Keratinocyte (primary cell): ENCODE measurements around the gene HPD. TPM values are rescaled to one million over a fixed set of nuclear protein-coding genes. Genes with fewer than 3 reads are reported as not detected.

Experiments
- DNase-seq: peaks from one replicate; pipeline ENCODE4 v3.0.0-alpha.2; 2011; ENCODE audit warnings: low read depth, missing footprints, low spot score
- FAIRE-seq: peaks from 2 replicates; lab custom pipeline; 2011; peaks lifted over from hg19 to GRCh38; lab: Jason Lieb, UNC
- H2AFZ ChIP-seq: 2 replicates; pipeline ENCODE4 v1.6.0; 2012; ENCODE audit warnings: low read length, control low read depth, inconsistent platforms; ENCODE audit not compliant: control insufficient read depth
- H3K27ac ChIP-seq: 2 replicates; pipeline ENCODE4 v1.5.1; 2011; ENCODE audit warnings: low read length; ENCODE audit not compliant: control insufficient read depth, insufficient read depth
- H3K27me3 ChIP-seq: 3 replicates; pipeline ENCODE4 v1.6.0; 2011; ENCODE audit warnings: low read length; ENCODE audit not compliant: control insufficient read depth, insufficient read depth; ENCODE audit errors: extremely low read depth
- H3K36me3 ChIP-seq, 2 experiments: 2 replicates in 1 of 2; 3 replicates in 1 of 2; pipeline ENCODE4 v1.5.1; 2011; ENCODE audit warnings: low read length in 2 of 2, mild to moderate bottlenecking in 1 of 2; ENCODE audit not compliant: control insufficient read depth in 2 of 2, insufficient read depth in 2 of 2; ENCODE audit errors: extremely low read depth in 1 of 2
- H3K4me1 ChIP-seq: 3 replicates; pipeline ENCODE4 v1.5.1; 2011; ENCODE audit warnings: low read length; ENCODE audit not compliant: control insufficient read depth, insufficient read depth; ENCODE audit errors: extremely low read depth
- H3K4me2 ChIP-seq: 3 replicates; pipeline ENCODE4 v1.6.0; 2011; ENCODE audit warnings: low read depth, low read length; ENCODE audit not compliant: control insufficient read depth, insufficient read depth; ENCODE audit errors: extremely low read depth
- H3K4me3 ChIP-seq, 3 experiments: fragments of 200-600 bp in 1 of 3; sonication (generic) in 1 of 3; 2 replicates in 2 of 3; 3 replicates in 1 of 3; pipeline ENCODE4 v1.5.1; 2011 to 2016; ENCODE audit warnings: low read length in 3 of 3, mild to moderate bottlenecking in 3 of 3, control low read depth in 2 of 3, inconsistent platforms in 1 of 3, low read depth in 1 of 3, mixed read lengths in 1 of 3, mixed run types in 1 of 3, moderate library complexity in 1 of 3; ENCODE audit not compliant: control insufficient read depth in 2 of 3, insufficient read depth in 2 of 3; ENCODE audit errors: extremely low read depth in 1 of 3
- H3K79me2 ChIP-seq: 2 replicates; pipeline ENCODE4 v1.6.0; 2012; ENCODE audit warnings: low read length; ENCODE audit not compliant: control insufficient read depth, insufficient read depth
- H3K9ac ChIP-seq: 3 replicates; pipeline ENCODE4 v1.6.0; 2011; ENCODE audit warnings: low read length; ENCODE audit not compliant: control insufficient read depth, insufficient read depth; ENCODE audit errors: extremely low read depth
- H3K9me1 ChIP-seq: 3 replicates; pipeline ENCODE4 v1.6.0; 2011; ENCODE audit warnings: low read length; ENCODE audit not compliant: control insufficient read depth, insufficient read depth; ENCODE audit errors: extremely low read depth
- H3K9me3 ChIP-seq: 2 replicates; pipeline ENCODE4 v1.5.1; 2012; ENCODE audit warnings: low read depth, low read length; ENCODE audit not compliant: control insufficient read depth
- H4K20me1 ChIP-seq: 3 replicates; pipeline ENCODE4 v1.6.0; 2011; ENCODE audit warnings: low read length; ENCODE audit not compliant: control insufficient read depth, insufficient read depth; ENCODE audit errors: extremely low read depth
- CTCF ChIP-seq, 3 experiments: IDR thresholded peaks in 1 of 3; conservative IDR thresholded peaks in 1 of 3; optimal IDR thresholded peaks in 1 of 3; 2 replicates in 2 of 3; 3 replicates in 1 of 3; pipeline versions ENCODE3 to v1.5.1; 2011; ENCODE audit warnings: low read length in 3 of 3, mild to moderate bottlenecking in 3 of 3, moderate library complexity in 2 of 3, control low read depth in 1 of 3, inconsistent platforms in 1 of 3; ENCODE audit not compliant: insufficient read depth in 2 of 3; ENCODE audit errors: extremely low read depth in 1 of 3
- EZH2 ChIP-seq: IDR thresholded peaks from one replicate; pipeline ENCODE4 v1.6.1; 2012; ENCODE audit warnings: inconsistent platforms, mild to moderate bottlenecking, low read length, moderate library complexity
- dilution Hi-C: fragments of 300-500 bp; cut with MboI; formaldehyde crosslinking; loops from one replicate; pipeline ENCODE4 v1.7.0; 2020; ENCODE audit warnings: low sequenced_read_pairs; ENCODE audit not compliant: extremely low pct_ligation_motif_present
- polyA plus RNA-seq, 5 experiments: library from polyadenylated mRNA; depleted of rRNA in 3 of 5; stranded (reverse) in 3 of 5; stranded (forward) in 1 of 5; unstranded in 1 of 5; fragments of >200 nt; gene quantifications; 1 replicate in 1 of 5; 2 replicates in 3 of 5; 3 replicates in 1 of 5; pipeline versions ENCODE4 v1.2.1 to v1.2.3, GENCODE V29; 2011 to 2012; ENCODE audit warnings: missing spikeins in 2 of 5, low read depth in 1 of 5, low replicate concordance in 1 of 5

Gene HPD
- polyA plus RNA-seq, 1 donor (not counting 4 experiments of a cell fraction or from before 2014, with no cell fraction given) = not detected

GRCh38 chr12:121810234-121810817 lies 48.3 kb downstream of the HPD start:
- FAIRE-seq (no peak), DNase-seq (no peak)
- no peaks in the 10 kb centered on the region for H3K9me3 ChIP-seq
- no peak overlapping the region for H3K9ac ChIP-seq
- no peak overlapping the region for H2AFZ ChIP-seq
- H3K4me3 ChIP-seq = no peak overlapping the region
- peaks cover 20% of the 10 kb centered on the region for H4K20me1 ChIP-seq
- H3K27ac ChIP-seq = no peak overlapping the region
- H3K9me1 ChIP-seq = no peaks in the 10 kb centered on the region
- H3K27me3 ChIP-seq = no peaks in the 10 kb centered on the region
- TF ChIP-seq EZH2 (no peak), CTCF (optimal IDR thresholded peaks at IDR 0.05 in 1 of 3, IDR thresholded peaks at IDR 0.05 in 1 of 3, conservative IDR thresholded peaks at IDR 0.05 in 1 of 3; ENCODE audit: extremely low read depth in 1 of 3, insufficient read depth in 2 of 3, low read length in 3 of 3) (no peak)
- H3K36me3 ChIP-seq = peaks cover 41 to 42% of the 10 kb centered on the region in 2 experiments
- dilution Hi-C loops = no loop called here
- H3K79me2 ChIP-seq = peaks cover 78% of the 10 kb centered on the region
- no peak overlapping the region for H3K4me2 ChIP-seq
- peaks cover 42% of the 10 kb centered on the region for H3K4me1 ChIP-seq

GRCh38 chr12:121809712-121810116 lies 48.9 kb downstream of the HPD start:
- no peaks in the 10 kb centered on the region for H3K9me1 ChIP-seq
- no peak overlapping the region for H3K4me2 ChIP-seq
- TF ChIP-seq CTCF (optimal IDR thresholded peaks at IDR 0.05 in 1 of 3, IDR thresholded peaks at IDR 0.05 in 1 of 3, conservative IDR thresholded peaks at IDR 0.05 in 1 of 3; ENCODE audit: extremely low read depth in 1 of 3, insufficient read depth in 2 of 3, low read length in 3 of 3) = no peak
- TF ChIP-seq EZH2 = no peak
- H3K4me3 ChIP-seq = no peak overlapping the region
- no peak overlapping the region for H3K27ac ChIP-seq
- FAIRE-seq (no peak), DNase-seq (no peak)
- peaks cover 37 to 38% of the 10 kb centered on the region in 2 experiments for H3K36me3 ChIP-seq
- no peaks in the 10 kb centered on the region for H3K27me3 ChIP-seq
- H3K9ac ChIP-seq = no peak overlapping the region
- dilution Hi-C loops = no loop called here
- peaks cover 20% of the 10 kb centered on the region for H4K20me1 ChIP-seq
- peaks cover 42% of the 10 kb centered on the region for H3K4me1 ChIP-seq
- no peaks in the 10 kb centered on the region for H3K9me3 ChIP-seq
- peaks cover 84% of the 10 kb centered on the region for H3K79me2 ChIP-seq
- H2AFZ ChIP-seq = no peak overlapping the region
